ENCODE results near the gene RBM18.

- TF ChIP-seq, protein P1, sequence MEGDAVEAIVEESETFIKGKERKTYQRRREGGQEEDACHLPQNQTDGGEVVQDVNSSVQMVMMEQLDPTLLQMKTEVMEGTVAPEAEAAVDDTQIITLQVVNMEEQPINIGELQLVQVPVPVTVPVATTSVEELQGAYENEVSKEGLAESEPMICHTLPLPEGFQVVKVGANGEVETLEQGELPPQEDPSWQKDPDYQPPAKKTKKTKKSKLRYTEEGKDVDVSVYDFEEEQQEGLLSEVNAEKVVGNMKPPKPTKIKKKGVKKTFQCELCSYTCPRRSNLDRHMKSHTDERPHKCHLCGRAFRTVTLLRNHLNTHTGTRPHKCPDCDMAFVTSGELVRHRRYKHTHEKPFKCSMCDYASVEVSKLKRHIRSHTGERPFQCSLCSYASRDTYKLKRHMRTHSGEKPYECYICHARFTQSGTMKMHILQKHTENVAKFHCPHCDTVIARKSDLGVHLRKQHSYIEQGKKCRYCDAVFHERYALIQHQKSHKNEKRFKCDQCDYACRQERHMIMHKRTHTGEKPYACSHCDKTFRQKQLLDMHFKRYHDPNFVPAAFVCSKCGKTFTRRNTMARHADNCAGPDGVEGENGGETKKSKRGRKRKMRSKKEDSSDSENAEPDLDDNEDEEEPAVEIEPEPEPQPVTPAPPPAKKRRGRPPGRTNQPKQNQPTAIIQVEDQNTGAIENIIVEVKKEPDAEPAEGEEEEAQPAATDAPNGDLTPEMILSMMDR (IDR thresholded peaks at IDR 0.05), result no peak
- TF ChIP-seq POLR2A (IDR thresholded peaks at IDR 0.05), result no peak
Measured at GRCh38 chr9:122218935-122219855, 45.4 kb downstream of the RBM18 start.

All from testis (tissue), 2 donors.